GM13976 (cell line): ENCODE results near the gene ADPRHL1.
"Not testable (repeated sequence)": the region's sequence is repeated elsewhere in the genome, so short reads cannot be mapped to it uniquely, and the experiment has no call there.

Experiments
- DNase-seq: peaks from one replicate; pipeline ENCODE4 v3.0.0; 2012; ENCODE audit warnings: low spot score
- in situ Hi-C: fragments of 300-500 bp; cut with MboI; formaldehyde crosslinking; loops from one replicate; pipeline ENCODE4 v1.12.0; 2022; ENCODE audit warnings: low sequenced_read_pairs, mixed read lengths, inconsistent platforms; ENCODE audit not compliant: unreplicated experiment
- TF ChIP-seq, protein P1 (sequence below): IDR thresholded peaks from 2 replicates; pipeline ENCODE4 v1.5.1; 2012; ENCODE audit warnings: borderline replicate concordance, mild to moderate bottlenecking; ENCODE audit not compliant: insufficient read depth; ENCODE audit errors: extremely low read depth, missing control alignments, control extremely low read depth

The ADPRHL1 gene

DNA sequence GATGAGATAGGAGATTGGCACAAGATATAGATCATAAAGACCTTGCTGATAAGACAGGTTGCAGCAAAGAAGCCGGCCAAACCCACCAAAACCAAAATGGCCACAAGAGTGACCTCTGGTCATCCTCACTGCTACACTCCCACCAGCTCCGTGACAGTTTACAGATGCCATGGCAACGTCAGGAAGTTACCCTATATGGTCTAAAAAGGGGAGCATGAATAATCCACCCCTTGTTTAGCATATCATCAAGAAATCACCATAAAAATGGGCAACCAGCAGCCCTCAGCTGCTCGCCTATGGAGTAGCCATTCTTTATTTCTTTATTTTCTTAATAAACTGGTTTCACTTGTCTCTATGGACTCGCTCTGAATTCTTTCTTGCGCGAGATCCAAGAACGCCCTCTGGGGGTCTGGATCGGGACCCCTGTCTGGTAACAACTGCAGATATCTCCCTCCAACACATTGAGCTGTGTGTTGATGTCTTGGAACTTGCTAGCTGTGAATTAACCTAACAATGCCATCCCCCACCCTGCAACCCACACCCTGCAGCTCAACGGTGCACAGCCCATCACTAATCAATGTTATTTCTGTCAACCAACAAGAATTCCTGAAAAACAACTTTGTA is 62.3 kb downstream of the ADPRHL1 start:
- DNase-seq, result no peak
- TF ChIP-seq, protein P1, sequence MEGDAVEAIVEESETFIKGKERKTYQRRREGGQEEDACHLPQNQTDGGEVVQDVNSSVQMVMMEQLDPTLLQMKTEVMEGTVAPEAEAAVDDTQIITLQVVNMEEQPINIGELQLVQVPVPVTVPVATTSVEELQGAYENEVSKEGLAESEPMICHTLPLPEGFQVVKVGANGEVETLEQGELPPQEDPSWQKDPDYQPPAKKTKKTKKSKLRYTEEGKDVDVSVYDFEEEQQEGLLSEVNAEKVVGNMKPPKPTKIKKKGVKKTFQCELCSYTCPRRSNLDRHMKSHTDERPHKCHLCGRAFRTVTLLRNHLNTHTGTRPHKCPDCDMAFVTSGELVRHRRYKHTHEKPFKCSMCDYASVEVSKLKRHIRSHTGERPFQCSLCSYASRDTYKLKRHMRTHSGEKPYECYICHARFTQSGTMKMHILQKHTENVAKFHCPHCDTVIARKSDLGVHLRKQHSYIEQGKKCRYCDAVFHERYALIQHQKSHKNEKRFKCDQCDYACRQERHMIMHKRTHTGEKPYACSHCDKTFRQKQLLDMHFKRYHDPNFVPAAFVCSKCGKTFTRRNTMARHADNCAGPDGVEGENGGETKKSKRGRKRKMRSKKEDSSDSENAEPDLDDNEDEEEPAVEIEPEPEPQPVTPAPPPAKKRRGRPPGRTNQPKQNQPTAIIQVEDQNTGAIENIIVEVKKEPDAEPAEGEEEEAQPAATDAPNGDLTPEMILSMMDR, result no peak
- in situ Hi-C loops, result loop anchor here (25.0 kb wide), 1 partner anchor 454 kb away; no protein-coding TSS in a partner anchor

- DNase-seq, result not testable (repeated sequence)
- in situ Hi-C loops, result loop anchor here (25.0 kb wide), 1 partner anchor 452 kb away; no protein-coding TSS in a partner anchor
These were observed 63.7 kb downstream of the ADPRHL1 start for GRCh38 chr13:113389586-113389985.

- in situ Hi-C loops, result loop anchor here (25.0 kb wide), 1 partner anchor 450 kb away; no protein-coding TSS in a partner anchor
These were observed 65.9 kb downstream of the ADPRHL1 start for GRCh38 chr13:113387396-113387795.

GRCh38 chr13:113383089-113383488 is 70.2 kb downstream of the ADPRHL1 start:
- in situ Hi-C loops, result loop anchor here (25.0 kb wide), 1 partner anchor 446 kb away; no protein-coding TSS in a partner anchor
- DNase-seq, result no peak
- TF ChIP-seq, protein P1, result no peak

More at GRCh38 chr13:113387396-113387795, 65.9 kb downstream of the ADPRHL1 start:
- TF ChIP-seq, protein P1, result no peak
- no peak for DNase-seq

GRCh38 chr13:113382542-113382941 is 70.7 kb downstream of the ADPRHL1 start:
- DNase-seq, result not testable (repeated sequence)
- in situ Hi-C loops, result loop anchor here (25.0 kb wide), 1 partner anchor 445 kb away; no protein-coding TSS in a partner anchor

DNA sequence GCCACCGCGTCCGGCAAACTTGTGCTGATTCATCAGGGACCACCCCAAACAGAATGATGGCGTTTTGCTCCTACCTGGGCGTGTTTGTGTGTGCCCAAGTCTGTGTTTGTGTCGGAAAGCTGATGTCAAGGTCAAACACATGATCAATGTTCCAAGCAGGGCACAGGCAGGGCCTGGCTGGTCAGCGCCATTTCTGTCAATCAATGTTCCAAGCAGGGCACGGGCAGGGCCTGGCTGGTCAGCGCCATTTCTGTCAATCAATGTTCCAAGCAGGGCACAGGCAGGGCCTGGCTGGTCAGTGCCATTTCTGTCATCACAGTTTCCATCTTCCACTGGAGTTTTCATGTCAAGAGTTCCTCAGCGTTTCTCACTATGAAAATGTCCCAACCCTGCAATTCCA is 74.5 kb downstream of the ADPRHL1 start:
- DNase-seq, result no peak
- TF ChIP-seq, protein P1, result no peak
- in situ Hi-C loops, result loop anchor here (25.0 kb wide), 1 partner anchor 442 kb away; no protein-coding TSS in a partner anchor

GRCh38 chr13:113374511-113375175 is 78.6 kb downstream of the ADPRHL1 start:
- TF ChIP-seq, protein P1, result no peak
- in situ Hi-C loops, result loop anchor here (25.0 kb wide), 1 partner anchor 437 kb away; no protein-coding TSS in a partner anchor
- DNase-seq, result no peak
